GM18499 (cell line): ENCODE data around the gene MAGI2.

Experiments used
- ATAC-seq: cut with Tn5 transposase; IDR thresholded peaks from one replicate; pipeline ENCODE4 v1.9.1; 2021; ENCODE audit warnings: moderate number of reproducible peaks; ENCODE audit not compliant: insufficient read depth, unreplicated experiment

Gene MAGI2

GRCh38 chr7:79211724-79212123 lies 241.7 kb downstream of the MAGI2 start:
- ATAC-seq: no peak

GRCh38 chr7:79199961-79200360 lies 253.5 kb downstream of the MAGI2 start:
- ATAC-seq: no peak

DNA sequence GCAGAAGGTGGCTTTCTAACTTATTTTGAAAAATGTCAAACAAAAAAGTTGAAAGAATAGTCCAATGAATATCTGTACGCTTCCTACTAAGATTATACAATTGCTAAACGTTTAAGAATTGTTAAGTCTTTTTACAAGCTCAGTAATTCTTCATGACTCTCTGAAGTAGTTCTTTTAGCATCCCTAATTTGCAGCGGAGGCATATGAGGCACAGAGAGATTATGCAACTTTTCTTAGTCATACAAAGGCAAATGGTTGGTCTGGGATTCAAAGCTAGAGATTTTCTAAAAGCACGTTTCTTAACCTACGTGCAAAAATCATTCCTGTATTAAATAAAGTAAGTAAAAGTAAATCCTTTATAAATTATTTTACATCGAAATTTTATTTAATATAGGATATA lies 254.2 kb downstream of the MAGI2 start:
- no peak for ATAC-seq

GRCh38 chr7:79185605-79186004 lies 267.9 kb downstream of the MAGI2 start:
- ATAC-seq: no peak

- no peak for ATAC-seq
Measured at GRCh38 chr7:79182283-79182682, 271.2 kb downstream of the MAGI2 start.

GRCh38 chr7:79180533-79180932 lies 272.9 kb downstream of the MAGI2 start:
- no peak for ATAC-seq

- ATAC-seq: no peak
Measured at GRCh38 chr7:79176859-79177477, 276.5 kb downstream of the MAGI2 start.

DNA sequence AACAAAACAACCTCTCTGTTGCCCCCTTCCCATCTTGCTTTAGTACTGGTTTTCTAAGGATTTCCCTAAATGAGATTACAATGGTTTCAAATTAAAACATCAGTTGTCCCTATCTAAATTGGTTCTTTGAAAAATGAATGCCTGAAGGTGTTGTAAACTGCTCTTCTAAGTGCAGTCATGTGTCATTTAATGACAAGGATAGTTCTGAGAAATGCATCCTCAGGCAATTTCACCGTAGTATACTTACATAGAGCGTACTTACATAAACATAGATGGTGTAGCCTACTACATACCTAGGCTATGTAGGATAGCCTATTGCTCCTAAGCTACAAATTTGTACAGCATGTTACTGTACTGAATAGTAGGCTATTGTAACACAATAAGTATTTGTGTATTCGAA lies 278.1 kb downstream of the MAGI2 start:
- no peak for ATAC-seq

DNA sequence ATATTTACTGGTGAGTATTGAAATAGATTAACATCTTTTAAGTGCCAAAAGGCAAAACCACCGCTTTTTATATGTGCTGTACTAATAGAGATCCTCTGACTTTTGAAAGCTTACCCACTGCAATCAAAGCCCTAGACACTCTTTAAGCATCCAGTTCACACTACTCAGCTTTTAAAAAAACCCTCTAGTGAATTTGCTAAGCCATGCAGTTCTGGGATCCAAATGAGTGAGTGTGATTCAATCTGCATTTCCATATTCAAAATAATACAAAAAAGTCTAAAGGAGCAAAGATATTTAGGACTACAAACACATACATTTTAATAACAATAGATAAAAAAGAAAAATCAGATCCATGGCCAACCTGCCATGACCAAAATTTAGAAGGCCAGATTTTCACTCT lies 288.2 kb downstream of the MAGI2 start:
- no peak for ATAC-seq

DNA sequence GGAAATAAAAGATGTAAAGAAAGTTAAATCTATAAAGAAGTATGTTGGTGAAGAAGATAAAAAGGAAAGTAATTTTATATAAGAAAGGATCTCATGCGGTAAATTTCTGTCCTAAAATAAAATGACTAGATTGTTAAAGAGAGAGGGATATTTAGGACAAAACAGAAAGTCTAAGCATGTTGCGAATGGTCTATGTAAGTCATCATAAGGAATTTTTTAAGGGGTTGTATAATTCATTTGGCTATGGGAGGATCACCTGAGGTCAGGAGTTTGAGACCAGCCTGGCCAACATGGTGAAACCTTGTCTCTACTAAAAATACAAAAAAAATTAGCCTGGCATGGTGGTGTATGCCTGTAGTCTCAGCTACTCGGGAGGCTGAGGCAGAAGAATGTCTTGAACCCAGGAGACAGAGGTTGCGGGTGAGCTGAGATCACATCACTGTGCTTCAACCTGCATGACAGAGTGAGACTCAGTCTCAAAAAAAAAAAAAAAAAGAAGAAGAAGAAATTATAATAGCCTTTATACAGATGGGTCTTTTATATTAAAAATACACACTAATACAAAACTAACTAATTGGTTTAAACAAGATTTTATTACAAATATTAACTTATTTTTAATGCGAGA lies 294.3 kb downstream of the MAGI2 start:
- ATAC-seq: no peak

DNA sequence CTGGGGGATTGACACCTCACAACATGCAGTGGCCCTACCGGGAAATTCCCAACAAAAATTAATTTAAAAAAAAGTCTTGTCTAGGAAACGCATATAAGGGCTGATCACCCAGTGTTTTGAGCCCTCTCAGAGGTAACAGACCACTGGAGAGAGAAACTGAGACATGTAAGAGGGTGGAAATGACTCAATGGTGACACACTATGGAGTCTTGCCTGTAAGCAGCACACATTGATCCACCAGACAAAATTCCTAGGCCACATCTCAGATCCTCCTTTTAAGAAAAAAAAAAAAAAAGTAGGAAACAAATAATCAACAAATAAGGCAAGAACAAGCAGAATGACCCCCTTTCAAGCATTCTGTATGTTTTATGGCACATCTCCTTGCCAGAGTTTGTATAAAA lies 296.2 kb downstream of the MAGI2 start:
- ATAC-seq: no peak

GRCh38 chr7:79149831-79150230 lies 303.6 kb downstream of the MAGI2 start:
- no peak for ATAC-seq

GRCh38 chr7:79142706-79143105 lies 310.8 kb downstream of the MAGI2 start:
- ATAC-seq: no peak

DNA sequence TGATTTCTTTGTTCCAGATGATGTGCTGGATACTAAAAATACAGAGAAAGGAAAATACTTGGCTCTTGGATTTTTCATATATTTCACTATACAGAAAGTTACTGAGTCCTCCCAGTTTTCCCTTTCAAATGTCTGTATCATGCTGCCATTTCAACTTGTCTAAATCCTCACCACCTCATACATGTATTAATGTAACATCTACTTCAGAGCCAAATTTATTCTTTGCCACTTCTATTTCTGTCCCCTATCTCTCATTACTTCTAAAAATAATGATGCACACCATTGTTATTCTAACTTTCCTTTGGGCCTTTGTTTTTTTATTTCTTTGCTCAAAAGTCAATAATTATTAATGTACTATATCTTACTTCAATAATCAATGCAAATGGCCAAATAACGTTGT lies 312.2 kb downstream of the MAGI2 start:
- no peak for ATAC-seq

GRCh38 chr7:79137942-79138341 lies 315.5 kb downstream of the MAGI2 start:
- no peak for ATAC-seq

GRCh38 chr7:79132844-79133451 lies 320.5 kb downstream of the MAGI2 start:
- no peak for ATAC-seq

DNA sequence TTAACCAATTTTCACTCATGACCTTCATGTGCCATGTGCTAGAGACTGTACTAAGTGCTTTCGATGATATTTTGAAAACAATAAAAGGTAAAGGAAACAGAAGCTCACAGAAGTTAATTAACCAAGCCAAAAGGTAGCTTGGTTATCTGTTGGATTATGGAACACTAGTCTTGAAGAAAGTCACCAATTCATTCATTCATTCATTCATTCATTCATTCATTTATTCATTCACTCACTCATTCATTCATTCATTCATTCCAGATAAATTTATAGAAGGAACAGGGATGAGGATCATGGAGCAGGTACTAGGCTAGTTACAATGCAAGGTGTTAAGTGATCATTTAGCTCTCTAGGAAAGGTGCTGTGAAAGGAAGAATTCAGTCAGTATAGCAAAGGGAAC lies 322.8 kb downstream of the MAGI2 start:
- no peak for ATAC-seq

DNA sequence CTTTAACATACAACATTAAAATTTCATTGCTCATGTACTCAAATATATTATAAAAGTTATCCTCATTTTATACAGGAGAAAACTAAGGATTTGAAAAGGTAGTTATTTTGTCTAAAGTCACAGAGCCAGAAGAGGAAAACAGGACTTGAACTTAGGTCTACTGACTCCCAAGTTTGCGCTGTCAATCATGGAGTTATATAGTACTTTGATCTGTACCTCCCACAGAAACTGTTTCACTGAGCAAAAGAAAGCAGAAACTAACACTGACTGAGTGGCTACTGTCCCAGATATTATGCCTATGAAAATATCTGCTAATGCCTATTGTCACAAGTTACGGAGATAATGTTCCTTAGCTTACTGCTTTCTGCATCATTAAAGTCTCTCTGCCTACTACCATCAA lies 329.1 kb downstream of the MAGI2 start:
- ATAC-seq: no peak

- no peak for ATAC-seq
Measured at GRCh38 chr7:79118143-79118542, 335.3 kb downstream of the MAGI2 start.

DNA sequence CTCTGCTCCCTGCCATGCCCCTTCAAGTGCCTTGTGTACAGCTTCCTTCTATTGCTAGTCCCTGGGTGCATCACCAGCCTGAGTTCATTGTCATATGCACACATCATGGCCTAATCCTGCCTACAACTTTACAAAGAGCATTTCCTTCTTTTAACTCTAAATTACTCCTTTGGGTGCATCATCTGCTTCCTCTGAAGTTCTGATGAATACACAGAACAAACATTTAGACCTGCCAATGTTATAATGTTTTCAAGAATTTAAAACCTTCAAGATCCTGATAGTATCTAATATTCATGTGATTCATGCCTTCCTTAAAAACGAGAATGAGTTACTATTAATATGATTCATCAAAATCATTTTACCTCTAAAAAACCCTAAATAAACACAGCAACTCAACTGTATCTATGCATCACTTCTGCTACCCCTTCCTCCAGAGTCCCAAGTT lies 357.1 kb downstream of the MAGI2 start:
- ATAC-seq: no peak

GRCh38 chr7:79093421-79093820 lies 360.0 kb downstream of the MAGI2 start:
- no peak for ATAC-seq

- no peak for ATAC-seq
Measured at GRCh38 chr7:79091661-79092060, 361.8 kb downstream of the MAGI2 start.
